ENCODE measurements around the gene AP2S1. TPM values are rescaled to one million over a fixed set of nuclear protein-coding genes. Genes with fewer than 3 reads are reported as not detected.

The AP2S1 gene
- total RNA-seq, 4 donors from 2014 or later, result 63.5 to 88.9 (median 74.5) TPM

DNA sequence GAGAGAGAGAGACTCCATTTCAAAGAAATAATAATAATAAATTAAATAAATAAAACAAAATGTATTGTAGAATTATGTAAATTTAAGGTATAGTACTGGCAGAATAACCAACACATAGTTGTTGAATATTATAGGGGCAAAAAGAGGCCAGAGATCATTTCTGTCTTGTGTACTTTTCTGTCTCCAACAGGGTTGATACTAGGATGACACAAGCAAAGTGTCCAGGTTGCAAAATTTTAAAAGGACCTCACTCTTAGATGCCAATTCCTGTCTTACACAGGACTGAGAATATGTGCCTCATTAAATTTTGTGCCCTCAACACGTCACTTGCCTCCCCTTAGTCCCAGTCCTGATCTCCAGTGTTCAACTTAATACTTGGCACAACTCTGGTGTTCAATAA, 2.2 kb upstream of the AP2S1 start:
- H3K9me3 ChIP-seq, result no peaks in the 10 kb centered on the region
- no peaks in the 10 kb centered on the region for H3K27me3 ChIP-seq
- H3K27ac ChIP-seq (replicated peaks in 1 of 4), result no peak overlapping the region
- intact Hi-C loops (cut with DNase I), result no loop called here
- H3K36me3 ChIP-seq, result peaks cover 0 to 1% (median under 1%) of the 10 kb centered on the region in 4 donors
- no peak overlapping the region for H3K4me3 ChIP-seq
- no peak for TF ChIP-seq POLR2AphosphoS5 (IDR thresholded peaks at IDR 0.05)
- 75% methylated on average over 1 of the region's 1 CpG for WGBS
- H3K4me1 ChIP-seq, result peaks cover 30 to 43% (median 34%) of the 10 kb centered on the region in 4 donors
- no peak for DNase-seq (ENCODE audit: extremely low spot score)

- Histone ChIP-seq H3K4me1 (peaks cover 15 to 29% (median 18%) of the 10 kb centered on the region in 4 donors), H3K36me3 (peaks cover 3 to 25% (median 24%) of the 10 kb centered on the region in 4 donors), H3K27me3 (no peaks in the 10 kb centered on the region), H3K9me3 (no peaks in the 10 kb centered on the region), H3K4me3 (peak overlapping the region; percentile 67 to 95 (median 82)), H3K27ac (replicated peaks in 1 of 4) (peak overlapping the region; percentile 84 to 94 (median 86))
- 30% methylated on average over 5 of the region's 5 CpGs for WGBS
- peak; percentile 81 for DNase-seq (ENCODE audit: extremely low spot score)
- intact Hi-C loops (cut with DNase I), result no loop called here
- TF ChIP-seq POLR2A (IDR thresholded peaks at IDR 0.05; ENCODE audit: low read depth), result no peak
- no peak for TF ChIP-seq POLR2AphosphoS5 (IDR thresholded peaks at IDR 0.05)
- TF ChIP-seq EP300 (IDR thresholded peaks at IDR 0.05), result no peak
- TF ChIP-seq, protein P1, sequence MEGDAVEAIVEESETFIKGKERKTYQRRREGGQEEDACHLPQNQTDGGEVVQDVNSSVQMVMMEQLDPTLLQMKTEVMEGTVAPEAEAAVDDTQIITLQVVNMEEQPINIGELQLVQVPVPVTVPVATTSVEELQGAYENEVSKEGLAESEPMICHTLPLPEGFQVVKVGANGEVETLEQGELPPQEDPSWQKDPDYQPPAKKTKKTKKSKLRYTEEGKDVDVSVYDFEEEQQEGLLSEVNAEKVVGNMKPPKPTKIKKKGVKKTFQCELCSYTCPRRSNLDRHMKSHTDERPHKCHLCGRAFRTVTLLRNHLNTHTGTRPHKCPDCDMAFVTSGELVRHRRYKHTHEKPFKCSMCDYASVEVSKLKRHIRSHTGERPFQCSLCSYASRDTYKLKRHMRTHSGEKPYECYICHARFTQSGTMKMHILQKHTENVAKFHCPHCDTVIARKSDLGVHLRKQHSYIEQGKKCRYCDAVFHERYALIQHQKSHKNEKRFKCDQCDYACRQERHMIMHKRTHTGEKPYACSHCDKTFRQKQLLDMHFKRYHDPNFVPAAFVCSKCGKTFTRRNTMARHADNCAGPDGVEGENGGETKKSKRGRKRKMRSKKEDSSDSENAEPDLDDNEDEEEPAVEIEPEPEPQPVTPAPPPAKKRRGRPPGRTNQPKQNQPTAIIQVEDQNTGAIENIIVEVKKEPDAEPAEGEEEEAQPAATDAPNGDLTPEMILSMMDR (IDR thresholded peaks at IDR 0.05), result no peak
These were observed 1.0 kb downstream of the AP2S1 start for GRCh38 chr19:46849610-46850009.

DNA sequence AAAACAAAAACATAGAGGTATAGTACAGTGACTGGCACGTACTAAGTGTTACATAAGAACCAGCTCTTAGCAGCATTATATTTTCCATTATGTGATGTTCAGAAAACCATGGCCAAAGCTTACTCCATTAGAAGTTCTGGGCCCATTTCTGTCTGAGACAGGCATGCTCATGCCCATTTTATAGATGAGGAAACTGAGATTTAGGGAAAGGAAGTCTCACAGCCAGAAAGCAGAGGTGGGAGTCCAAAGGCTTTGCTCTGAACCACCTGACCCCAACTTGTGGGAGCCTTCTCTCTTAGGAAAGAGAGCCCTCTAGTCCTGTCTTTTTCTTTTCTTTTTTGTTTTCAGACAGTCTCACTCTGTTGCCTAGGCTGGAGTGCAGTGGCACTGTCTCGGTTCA, 2.3 kb downstream of the AP2S1 start:
- H3K9me3 ChIP-seq, result no peaks in the 10 kb centered on the region
- TF ChIP-seq, protein P1 (IDR thresholded peaks at IDR 0.05), result no peak
- TF ChIP-seq POLR2A (IDR thresholded peaks at IDR 0.05; ENCODE audit: low read depth) (no peak), EP300 (IDR thresholded peaks at IDR 0.05) (no peak), POLR2AphosphoS5 (IDR thresholded peaks at IDR 0.05) (no peak)
- H3K4me3 ChIP-seq, result no peak overlapping the region
- peaks cover 15 to 29% (median 18%) of the 10 kb centered on the region in 4 donors for H3K4me1 ChIP-seq
- peaks cover 14 to 38% (median 36%) of the 10 kb centered on the region in 4 donors for H3K36me3 ChIP-seq
- DNase-seq (ENCODE audit: extremely low spot score), result no peak
- intact Hi-C loops (cut with DNase I), result no loop called here
- 70% methylated on average over 2 of the region's 2 CpGs for WGBS
- no peak overlapping the region for H3K27ac ChIP-seq (replicated peaks in 1 of 4)
- no peaks in the 10 kb centered on the region for H3K27me3 ChIP-seq

DNA sequence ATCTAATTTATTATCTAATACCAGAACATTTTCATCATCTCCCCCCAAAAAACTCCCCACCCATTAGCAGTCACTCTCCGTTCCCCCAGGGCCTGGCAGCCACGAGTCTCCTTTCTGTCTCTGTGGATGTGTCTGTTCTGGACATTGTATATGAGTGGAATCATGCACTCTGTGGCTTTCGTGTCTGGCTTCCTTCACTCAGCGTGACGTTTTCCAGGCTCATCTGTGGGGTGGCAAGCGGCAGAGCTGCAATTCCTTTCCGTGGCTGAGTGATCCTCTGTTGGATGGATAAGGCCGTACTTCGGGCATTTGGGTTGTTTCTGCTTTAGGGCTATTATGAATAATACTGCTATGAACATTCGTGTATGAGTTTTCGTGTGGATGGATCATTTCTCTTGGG, 3.1 kb downstream of the AP2S1 start:
- peaks cover 21 to 46% (median 44%) of the 10 kb centered on the region in 4 donors for H3K36me3 ChIP-seq

DNA sequence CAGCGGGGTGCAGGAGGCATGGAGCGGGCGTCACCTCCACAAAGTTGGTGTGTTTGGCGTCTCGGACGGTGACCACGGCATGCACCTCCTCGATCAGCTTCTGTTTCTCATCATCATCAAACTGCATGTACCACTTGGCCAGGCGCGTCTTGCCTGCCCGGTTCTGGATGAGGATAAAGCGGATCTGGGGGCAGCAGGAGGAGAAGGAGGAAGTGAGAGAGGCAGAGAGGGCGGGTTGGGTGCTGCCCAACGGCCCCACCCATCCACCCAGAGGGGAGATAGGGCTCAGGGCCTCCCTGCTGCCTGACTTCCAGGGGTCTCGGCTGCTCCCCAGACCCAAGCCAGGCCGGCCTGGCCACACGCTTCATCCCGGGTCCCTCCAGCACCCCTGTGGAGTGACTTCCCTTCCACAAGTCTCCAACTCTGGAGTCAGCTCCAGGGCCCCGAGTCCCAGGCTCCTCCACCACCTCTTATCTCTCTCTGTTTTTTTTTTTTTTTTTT, 4.6 kb downstream of the AP2S1 start:
- H3K36me3 ChIP-seq, result peaks cover 21 to 61% (median 58%) of the 10 kb centered on the region in 4 donors
- peaks cover 16 to 45% (median 32%) of the 10 kb centered on the region in 4 donors for H3K4me1 ChIP-seq
- H3K27ac ChIP-seq (replicated peaks in 1 of 4), result no peak overlapping the region
- 85% methylated on average over 18 of the region's 19 CpGs for WGBS
- no peak overlapping the region for H3K4me3 ChIP-seq
- no peak for TF ChIP-seq EP300 (IDR thresholded peaks at IDR 0.05)
- TF ChIP-seq, protein P1 (IDR thresholded peaks at IDR 0.05), result no peak
- no peak for TF ChIP-seq POLR2AphosphoS5 (IDR thresholded peaks at IDR 0.05)
- no peak for TF ChIP-seq POLR2A (IDR thresholded peaks at IDR 0.05; ENCODE audit: low read depth)
- no peaks in the 10 kb centered on the region for H3K9me3 ChIP-seq
- H3K27me3 ChIP-seq, result no peaks in the 10 kb centered on the region
- DNase-seq (ENCODE audit: extremely low spot score), result no peak
- intact Hi-C loops (cut with DNase I), result no loop called here

More for the DNA sequence above, 3.1 kb downstream of the AP2S1 start:
- Histone ChIP-seq H3K27ac (replicated peaks in 1 of 4) (no peak overlapping the region), H3K9me3 (no peaks in the 10 kb centered on the region), H3K27me3 (no peaks in the 10 kb centered on the region), H3K4me1 (peaks cover 15 to 30% (median 18%) of the 10 kb centered on the region in 4 donors), H3K4me3 (no peak overlapping the region)
- intact Hi-C loops (cut with DNase I), result no loop called here
- 82% methylated on average over 11 of the region's 11 CpGs for WGBS
- TF ChIP-seq, protein P1 (IDR thresholded peaks at IDR 0.05), result no peak
- TF ChIP-seq POLR2AphosphoS5 (IDR thresholded peaks at IDR 0.05), result no peak
- no peak for TF ChIP-seq POLR2A (IDR thresholded peaks at IDR 0.05; ENCODE audit: low read depth)
- TF ChIP-seq EP300 (IDR thresholded peaks at IDR 0.05), result no peak
- no peak for DNase-seq (ENCODE audit: extremely low spot score)

Measured in esophagus muscularis mucosa (tissue), 4 donors.